GM19025 (cell line): Measurements from ENCODE around the gene GDI1.
A peak's percentile ranks its signal among the peaks of the same experiment; 100 is the strongest.

Experiments used
- ATAC-seq: cut with Tn5 transposase; IDR thresholded peaks from one replicate; pipeline ENCODE4 v1.9.1; 2021; ENCODE audit warnings: mild to moderate bottlenecking, low read depth, moderate library complexity; ENCODE audit not compliant: unreplicated experiment

Gene GDI1

GRCh38 chrX:154436374-154436982 lies 476 bp upstream of the GDI1 start:
- peak; percentile 42 for ATAC-seq

GRCh38 chrX:154437971-154438893 lies 1.3 kb downstream of the GDI1 start:
- no peak for ATAC-seq

GRCh38 chrX:154439841-154440240 lies 2.9 kb downstream of the GDI1 start:
- no peak for ATAC-seq

GRCh38 chrX:154440623-154441357 lies 3.8 kb downstream of the GDI1 start:
- no peak for ATAC-seq

- no peak for ATAC-seq
Observed at GRCh38 chrX:154441564-154441963, 4.6 kb downstream of the GDI1 start.

- no peak for ATAC-seq
Observed at GRCh38 chrX:154441984-154442707, 5.2 kb downstream of the GDI1 start.

GRCh38 chrX:154443479-154443910 lies 6.5 kb downstream of the GDI1 start:
- no peak for ATAC-seq

- peak; percentile 84 for ATAC-seq
Observed at GRCh38 chrX:154443992-154444754, 7.2 kb downstream of the GDI1 start, which contains the start of gene FAM50A. Gene FAM50A (plus strand): TSS chrX:154444141. CDS start chrX:154444236, 95 bp downstream.

GRCh38 chrX:154444755-154445246 lies 7.8 kb downstream of the GDI1 start:
- ATAC-seq, result no peak

GRCh38 chrX:154445776-154446175 lies 8.8 kb downstream of the GDI1 start:
- ATAC-seq, result no peak

- no peak for ATAC-seq
Observed at GRCh38 chrX:154446430-154446829, 9.5 kb downstream of the GDI1 start.

- ATAC-seq, result no peak
Observed at GRCh38 chrX:154448484-154448883, 11.5 kb downstream of the GDI1 start.

GRCh38 chrX:154449618-154450017 lies 12.7 kb downstream of the GDI1 start:
- ATAC-seq, result no peak

- no peak for ATAC-seq
Observed at GRCh38 chrX:154450312-154450711, 13.4 kb downstream of the GDI1 start.

GRCh38 chrX:154452823-154453222 lies 15.9 kb downstream of the GDI1 start:
- ATAC-seq, result no peak

- ATAC-seq, result peak; percentile 56
Observed at GRCh38 chrX:154457491-154458115, 20.6 kb downstream of the GDI1 start.

GRCh38 chrX:154458116-154458953 lies 21.4 kb downstream of the GDI1 start, which contains the start of gene PLXNA3:
Gene PLXNA3 (plus strand): TSS chrX:154458281. CDS start chrX:154460184, 1,903 bp downstream.
- peak; percentile 68 for ATAC-seq
